ENCODE data around the gene ZNF827. TPM values are rescaled to one million over a fixed set of nuclear protein-coding genes. Genes with fewer than 3 reads are reported as not detected.

The ZNF827 gene
- total RNA-seq, 1 experiment from 2014 or later: 6.3 TPM

- H3K9me3 ChIP-seq (ENCODE audit: control insufficient read depth, insufficient read depth, low read depth, low read length): no peaks in the 10 kb centered on the region
- DNase-seq (ENCODE audit: low read depth, low spot score): no peak
- POLR2A ChIA-PET: no interaction called here
- in situ Hi-C loops (cut with HindIII; ENCODE audit: low pct_unique_long_range_greater_than_20kb, low sequenced_read_pairs) (no loop called here), intact Hi-C loops (cut with micrococcal nuclease; ENCODE audit: unreplicated experiment) (no loop called here)
- no peaks in the 10 kb centered on the region for H3K4me1 ChIP-seq (ENCODE audit: control insufficient read depth, insufficient read depth, low read length)
- CTCF ChIA-PET: no interaction called here
- no peak for TF ChIP-seq POLR2AphosphoS5 (IDR thresholded peaks at IDR 0.05; ENCODE audit: low read depth, low read length)
- no peak for TF ChIP-seq SIN3A (IDR thresholded peaks at IDR 0.05; ENCODE audit: borderline replicate concordance, insufficient read depth, low read depth, low read length)
- no peak for TF ChIP-seq TCF7L2 (IDR thresholded peaks at IDR 0.05; ENCODE audit: low read depth, low read length)
- TF ChIP-seq, protein P1, sequence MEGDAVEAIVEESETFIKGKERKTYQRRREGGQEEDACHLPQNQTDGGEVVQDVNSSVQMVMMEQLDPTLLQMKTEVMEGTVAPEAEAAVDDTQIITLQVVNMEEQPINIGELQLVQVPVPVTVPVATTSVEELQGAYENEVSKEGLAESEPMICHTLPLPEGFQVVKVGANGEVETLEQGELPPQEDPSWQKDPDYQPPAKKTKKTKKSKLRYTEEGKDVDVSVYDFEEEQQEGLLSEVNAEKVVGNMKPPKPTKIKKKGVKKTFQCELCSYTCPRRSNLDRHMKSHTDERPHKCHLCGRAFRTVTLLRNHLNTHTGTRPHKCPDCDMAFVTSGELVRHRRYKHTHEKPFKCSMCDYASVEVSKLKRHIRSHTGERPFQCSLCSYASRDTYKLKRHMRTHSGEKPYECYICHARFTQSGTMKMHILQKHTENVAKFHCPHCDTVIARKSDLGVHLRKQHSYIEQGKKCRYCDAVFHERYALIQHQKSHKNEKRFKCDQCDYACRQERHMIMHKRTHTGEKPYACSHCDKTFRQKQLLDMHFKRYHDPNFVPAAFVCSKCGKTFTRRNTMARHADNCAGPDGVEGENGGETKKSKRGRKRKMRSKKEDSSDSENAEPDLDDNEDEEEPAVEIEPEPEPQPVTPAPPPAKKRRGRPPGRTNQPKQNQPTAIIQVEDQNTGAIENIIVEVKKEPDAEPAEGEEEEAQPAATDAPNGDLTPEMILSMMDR (IDR thresholded peaks at IDR 0.05): no peak
- TF ChIP-seq, protein P2, sequence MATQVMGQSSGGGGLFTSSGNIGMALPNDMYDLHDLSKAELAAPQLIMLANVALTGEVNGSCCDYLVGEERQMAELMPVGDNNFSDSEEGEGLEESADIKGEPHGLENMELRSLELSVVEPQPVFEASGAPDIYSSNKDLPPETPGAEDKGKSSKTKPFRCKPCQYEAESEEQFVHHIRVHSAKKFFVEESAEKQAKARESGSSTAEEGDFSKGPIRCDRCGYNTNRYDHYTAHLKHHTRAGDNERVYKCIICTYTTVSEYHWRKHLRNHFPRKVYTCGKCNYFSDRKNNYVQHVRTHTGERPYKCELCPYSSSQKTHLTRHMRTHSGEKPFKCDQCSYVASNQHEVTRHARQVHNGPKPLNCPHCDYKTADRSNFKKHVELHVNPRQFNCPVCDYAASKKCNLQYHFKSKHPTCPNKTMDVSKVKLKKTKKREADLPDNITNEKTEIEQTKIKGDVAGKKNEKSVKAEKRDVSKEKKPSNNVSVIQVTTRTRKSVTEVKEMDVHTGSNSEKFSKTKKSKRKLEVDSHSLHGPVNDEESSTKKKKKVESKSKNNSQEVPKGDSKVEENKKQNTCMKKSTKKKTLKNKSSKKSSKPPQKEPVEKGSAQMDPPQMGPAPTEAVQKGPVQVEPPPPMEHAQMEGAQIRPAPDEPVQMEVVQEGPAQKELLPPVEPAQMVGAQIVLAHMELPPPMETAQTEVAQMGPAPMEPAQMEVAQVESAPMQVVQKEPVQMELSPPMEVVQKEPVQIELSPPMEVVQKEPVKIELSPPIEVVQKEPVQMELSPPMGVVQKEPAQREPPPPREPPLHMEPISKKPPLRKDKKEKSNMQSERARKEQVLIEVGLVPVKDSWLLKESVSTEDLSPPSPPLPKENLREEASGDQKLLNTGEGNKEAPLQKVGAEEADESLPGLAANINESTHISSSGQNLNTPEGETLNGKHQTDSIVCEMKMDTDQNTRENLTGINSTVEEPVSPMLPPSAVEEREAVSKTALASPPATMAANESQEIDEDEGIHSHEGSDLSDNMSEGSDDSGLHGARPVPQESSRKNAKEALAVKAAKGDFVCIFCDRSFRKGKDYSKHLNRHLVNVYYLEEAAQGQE (IDR thresholded peaks at IDR 0.05; ENCODE audit: insufficient read depth in 1 of 2, low read depth in 2 of 2, low read length in 1 of 2): no peak
- H3K4me3 ChIP-seq (ENCODE audit: low read depth in 2 of 2, low read length in 2 of 2): no peak overlapping the region
- no peaks in the 10 kb centered on the region for H3K36me3 ChIP-seq (ENCODE audit: control insufficient read depth, insufficient read depth, low read length)
- H3K27me3 ChIP-seq (ENCODE audit: control insufficient read depth, insufficient read depth, low read length): no peaks in the 10 kb centered on the region
- ATAC-seq: no peak
- BruUV-seq (replicated peaks): no TSS peak
- H3K27ac ChIP-seq (ENCODE audit: low read length): no peak overlapping the region
Observed at GRCh38 chr4:145760176-145760575, 178.4 kb downstream of the ZNF827 start.

DNA sequence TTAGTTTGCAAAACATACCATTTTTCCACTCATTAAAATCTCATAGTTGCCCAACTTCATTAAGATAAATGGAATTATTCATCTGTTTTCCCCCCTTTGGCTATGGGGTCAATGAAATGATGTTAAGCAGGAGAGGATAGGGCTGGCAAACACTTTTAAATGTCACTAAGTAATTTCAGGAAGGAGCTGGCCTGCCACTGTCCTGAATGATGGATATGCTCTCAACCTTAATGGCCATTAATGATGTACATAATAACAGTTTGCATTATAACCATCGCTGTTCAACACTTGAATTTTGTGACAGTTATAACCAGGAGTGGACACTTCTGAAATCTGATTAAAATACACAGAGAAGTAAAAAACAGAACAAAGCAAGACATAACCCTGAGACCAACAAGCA, 181.4 kb downstream of the ZNF827 start:
- no peaks in the 10 kb centered on the region for H3K36me3 ChIP-seq (ENCODE audit: control insufficient read depth, insufficient read depth, low read length)
- in situ Hi-C loops (cut with HindIII; ENCODE audit: low pct_unique_long_range_greater_than_20kb, low sequenced_read_pairs): no loop called here
- H3K27me3 ChIP-seq (ENCODE audit: control insufficient read depth, insufficient read depth, low read length): no peaks in the 10 kb centered on the region
- ChIA-PET CTCF (no interaction called here), POLR2A (no interaction called here)
- H3K4me1 ChIP-seq (ENCODE audit: control insufficient read depth, insufficient read depth, low read length): no peaks in the 10 kb centered on the region
- no peak for DNase-seq (ENCODE audit: low read depth, low spot score)
- TF ChIP-seq, protein P1 (IDR thresholded peaks at IDR 0.05): no peak
- no peak for TF ChIP-seq TCF7L2 (IDR thresholded peaks at IDR 0.05; ENCODE audit: low read depth, low read length)
- no peak for TF ChIP-seq POLR2AphosphoS5 (IDR thresholded peaks at IDR 0.05; ENCODE audit: low read depth, low read length)
- TF ChIP-seq, protein P2 (IDR thresholded peaks at IDR 0.05; ENCODE audit: insufficient read depth in 1 of 2, low read depth in 2 of 2, low read length in 1 of 2): no peak
- no TSS peak for BruUV-seq (replicated peaks)
- no peak overlapping the region for H3K27ac ChIP-seq (ENCODE audit: low read length)
- intact Hi-C loops (cut with micrococcal nuclease; ENCODE audit: unreplicated experiment): no loop called here
- H3K4me3 ChIP-seq (ENCODE audit: low read depth in 2 of 2, low read length in 2 of 2): no peak overlapping the region
- ATAC-seq: no peak
- H3K9me3 ChIP-seq (ENCODE audit: control insufficient read depth, insufficient read depth, low read depth, low read length): no peaks in the 10 kb centered on the region
